PC-9 (cell line): ENCODE results near the gene NOSIP. TPM values are rescaled to one million over a fixed set of nuclear protein-coding genes. Genes with fewer than 3 reads are reported as not detected.

ENCODE experiments used
- Bru-seq: library from RNA; stranded (reverse); fragments of 400-500 nt; gene quantifications from one replicate; lab custom pipeline; 2021; lab: Mats Ljungman, UMichigan
- BruChase-seq, 2 experiments: library from RNA; stranded (reverse); fragments of 400-500 nt; gene quantifications; one replicate each; lab custom pipeline; 2021; lab: Mats Ljungman, UMichigan
- BruUV-seq: library from RNA; stranded (reverse); fragments of 400-500 nt; replicated peaks from 2 replicates; lab custom pipeline; 2021; lab: Mats Ljungman, UMichigan
- CTCF ChIA-PET: fragments of 300-600 bp; sonication (Branson Sonifier 250); formaldehyde crosslinking; loops from one replicate; lab custom pipeline; 2022; ENCODE audit warnings: antibody characterized with exemption; lab: Charles Lee
- POLR2A ChIA-PET: fragments of 300-600 bp; sonication (Branson Sonifier 250); formaldehyde crosslinking; loops from one replicate; lab custom pipeline; 2022; ENCODE audit warnings: antibody characterized with exemption; ENCODE audit not compliant: unreplicated experiment; lab: Charles Lee
- DNase-seq, 2 experiments: peaks; one replicate each; pipeline versions ENCODE4 v3.0.0 to v3.0.0-alpha.2; 2015 to 2022; ENCODE audit warnings: mixed read lengths in 1 of 2
- H2AFZ ChIP-seq: fragments of 200-600 bp; sonication (generic); 2 replicates; pipeline ENCODE4 v1.8.1; 2017; ENCODE audit warnings: antibody characterized with exemption
- H3F3A ChIP-seq: fragments of 200-600 bp; sonication (generic); 2 replicates; pipeline ENCODE4 v1.8.1; 2017; ENCODE audit warnings: antibody characterized with exemption, mild to moderate bottlenecking, low read depth; ENCODE audit not compliant: insufficient read depth
- H3K27ac ChIP-seq: fragments of 200-600 bp; sonication (generic); 2 replicates; pipeline ENCODE4 v1.6.1; 2016; ENCODE audit warnings: mixed run types
- H3K27me3 ChIP-seq: fragments of 200-600 bp; sonication (generic); 2 replicates; pipeline ENCODE4 v1.6.1; 2016; ENCODE audit warnings: low read depth, mixed run types; ENCODE audit not compliant: insufficient read depth
- H3K36me3 ChIP-seq: fragments of 200-600 bp; sonication (generic); 2 replicates; pipeline ENCODE4 v1.6.1; 2016; ENCODE audit warnings: low read depth, mixed run types
- H3K4me1 ChIP-seq: fragments of 200-600 bp; sonication (generic); replicated peaks from 2 replicates; pipeline ENCODE4 v1.6.1; 2016; ENCODE audit warnings: mixed run types; ENCODE audit not compliant: insufficient read depth
- H3K4me2 ChIP-seq: fragments of 200-600 bp; sonication (generic); 2 replicates; pipeline ENCODE4 v1.6.1; 2017; ENCODE audit warnings: mixed run types
- H3K4me3 ChIP-seq: fragments of 200-600 bp; sonication (generic); 2 replicates; pipeline ENCODE4 v1.6.1; 2016; ENCODE audit warnings: mixed run types
- H3K79me2 ChIP-seq: fragments of 200-600 bp; sonication (generic); 2 replicates; pipeline ENCODE4 v1.6.1; 2017; ENCODE audit warnings: low read depth, mixed run types
- H3K9me2 ChIP-seq: fragments of 200-600 bp; sonication (generic); 2 replicates; pipeline ENCODE4 v1.8.1; 2017; ENCODE audit warnings: mild to moderate bottlenecking; ENCODE audit not compliant: insufficient read depth
- H3K9me3 ChIP-seq: fragments of 200-600 bp; sonication (generic); 2 replicates; pipeline ENCODE4 v1.8.1; 2016; ENCODE audit warnings: low read depth; ENCODE audit not compliant: insufficient read depth
- H4K20me1 ChIP-seq: fragments of 200-600 bp; sonication (generic); 2 replicates; pipeline ENCODE4 v1.8.1; 2017; ENCODE audit not compliant: insufficient read depth
- EZH2 ChIP-seq: fragments of 200-600 bp; sonication (generic); IDR thresholded peaks from 2 replicates; pipeline ENCODE4 v1.8.0; 2017; ENCODE audit warnings: antibody characterized with exemption, low read depth
- intact Hi-C: fragments of 100-400 bp; cut with micrococcal nuclease; formaldehyde crosslinking; loops from one replicate; pipeline ENCODE4 v1.10.0; 2022; ENCODE audit not compliant: unreplicated experiment
- long read RNA-seq: library from polyadenylated mRNA; stranded (forward); transcript quantifications from one replicate; pipeline ENCODE4 v2.0.0, GENCODE V29; 2022
- total RNA-seq: library from RNA; stranded (reverse); gene quantifications from 2 replicates; pipeline ENCODE4 v1.2.3, GENCODE V29; 2021
- TF ChIP-seq, protein P1 (sequence below): fragments of 200-600 bp; sonication (generic); conservative IDR thresholded peaks from 2 replicates; pipeline ENCODE4 v1.6.1; 2017; ENCODE audit warnings: mixed run types, antibody characterized with exemption, mild to moderate bottlenecking, moderate library complexity

NOSIP gene
- total RNA-seq (63.6 and 71.3 TPM in 2 replicates), Bru-seq, nascent RNA (percentile 62 among the genes with signal in this experiment), BruChase-seq, experiment 1, labeled RNA remaining after a 2-hour chase (percentile 54 among the genes with signal in this experiment), BruChase-seq, experiment 2, labeled RNA remaining after a 6-hour chase (percentile 61 among the genes with signal in this experiment)
- long read RNA-seq, transcript NOSIP-204 (9 exons, 1,005 nt), result major isoform, 76 of 109 reads
- long read RNA-seq, transcript NOSIP-201 (9 exons, 1,000 nt), result minor isoform, 5 of 109 reads
- long read RNA-seq, partial matches to known transcripts, result 10 of 109 reads
- long read RNA-seq, other reads (novel, unspliced or antisense), result 18 of 109 reads

- no TSS peak for BruUV-seq
- H3K9me2 ChIP-seq, result no peaks in the 10 kb centered on the region
- H3F3A ChIP-seq, result peaks cover 11% of the 10 kb centered on the region; the same call in 1 of the 2 replicates
- no peaks in the 10 kb centered on the region for H3K27me3 ChIP-seq
- intact Hi-C loops, result loop anchor here (1.0 to 2.0 kb wide), 2 partner anchors 10 to 60 kb away; partner anchors contain the start of gene RRAS
- H3K4me1 ChIP-seq, result peaks cover 8% of the 10 kb centered on the region
- H4K20me1 ChIP-seq, result no peaks in the 10 kb centered on the region
- ChIA-PET CTCF (interaction anchor here (0.5 to 1.1 kb wide), 5 partner anchors 10 to 93 kb away, joined by 3 to 6 read pairs (median 4); partner anchors contain the start of genes RCN3 and RRAS), POLR2A (interaction anchor here (0.6 to 1.5 kb wide), 8 partner anchors 12 to 602 kb away, joined by 3 to 22 read pairs (median 4); partner anchors contain the start of genes RPS11, RRAS and SCAF1)
- H3K9me3 ChIP-seq, result no peaks in the 10 kb centered on the region
- peaks cover 42% of the 10 kb centered on the region for H3K79me2 ChIP-seq
- DNase-seq, result peak; percentile 92 to 94
- TF ChIP-seq, protein P1, sequence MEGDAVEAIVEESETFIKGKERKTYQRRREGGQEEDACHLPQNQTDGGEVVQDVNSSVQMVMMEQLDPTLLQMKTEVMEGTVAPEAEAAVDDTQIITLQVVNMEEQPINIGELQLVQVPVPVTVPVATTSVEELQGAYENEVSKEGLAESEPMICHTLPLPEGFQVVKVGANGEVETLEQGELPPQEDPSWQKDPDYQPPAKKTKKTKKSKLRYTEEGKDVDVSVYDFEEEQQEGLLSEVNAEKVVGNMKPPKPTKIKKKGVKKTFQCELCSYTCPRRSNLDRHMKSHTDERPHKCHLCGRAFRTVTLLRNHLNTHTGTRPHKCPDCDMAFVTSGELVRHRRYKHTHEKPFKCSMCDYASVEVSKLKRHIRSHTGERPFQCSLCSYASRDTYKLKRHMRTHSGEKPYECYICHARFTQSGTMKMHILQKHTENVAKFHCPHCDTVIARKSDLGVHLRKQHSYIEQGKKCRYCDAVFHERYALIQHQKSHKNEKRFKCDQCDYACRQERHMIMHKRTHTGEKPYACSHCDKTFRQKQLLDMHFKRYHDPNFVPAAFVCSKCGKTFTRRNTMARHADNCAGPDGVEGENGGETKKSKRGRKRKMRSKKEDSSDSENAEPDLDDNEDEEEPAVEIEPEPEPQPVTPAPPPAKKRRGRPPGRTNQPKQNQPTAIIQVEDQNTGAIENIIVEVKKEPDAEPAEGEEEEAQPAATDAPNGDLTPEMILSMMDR, result no peak
- TF ChIP-seq EZH2, result no peak
- H3K4me2 ChIP-seq, result peak within 1 kb of the TSS; percentile 96
- H3K4me3 ChIP-seq, result peak within 1 kb of the TSS; percentile 83
- no peaks in the 10 kb centered on the region for H3K36me3 ChIP-seq
- H3K27ac ChIP-seq, result peak within 1 kb of the TSS; percentile 52
- H2AFZ ChIP-seq, result peak within 1 kb of the TSS; percentile 95
Measured at GRCh38 chr19:49580264-49581006, at the start of gene NOSIP. Gene NOSIP (minus strand): TSS chr19:49580556. CDS start chr19:49560691, 19,865 bp downstream.

DNA sequence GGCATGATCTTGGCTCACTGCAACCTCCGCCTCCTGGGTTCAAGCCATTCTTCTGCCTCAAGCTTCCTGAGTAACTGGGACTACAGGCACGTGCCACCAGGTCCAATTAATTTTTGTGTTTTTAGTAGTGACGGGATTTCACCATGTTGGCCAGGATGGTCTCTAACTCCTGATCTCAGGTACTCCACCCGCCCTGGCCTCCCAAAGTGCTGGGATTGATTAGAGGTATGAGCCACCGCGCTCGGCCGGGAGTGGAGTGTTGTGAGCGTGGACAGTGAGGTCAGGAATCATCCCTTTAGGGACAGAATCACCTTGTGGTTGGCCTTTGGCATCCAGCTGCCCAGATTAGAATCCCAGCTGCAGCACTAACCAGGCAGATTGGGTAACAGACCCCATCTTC lies 49.3 kb upstream of the NOSIP start:
- H3K9me2 ChIP-seq, result no peaks in the 10 kb centered on the region
- peaks cover 4% of the 10 kb centered on the region for H4K20me1 ChIP-seq
- H3K36me3 ChIP-seq, result peaks cover 4% of the 10 kb centered on the region; the same call in 1 of the 2 replicates
- no peak overlapping the region for H3K27ac ChIP-seq
- intact Hi-C loops, result no loop called here
- POLR2A ChIA-PET, result no interaction called here
- H3K4me1 ChIP-seq, result no peaks in the 10 kb centered on the region
- H3K9me3 ChIP-seq, result no peaks in the 10 kb centered on the region
- no peak overlapping the region for H3K4me2 ChIP-seq
- H3F3A ChIP-seq, result peaks cover 43% of the 10 kb centered on the region
- H2AFZ ChIP-seq, result no peak overlapping the region
- H3K4me3 ChIP-seq, result no peak overlapping the region
- DNase-seq, result no peak
- CTCF ChIA-PET, result interaction anchor here (0.5 kb wide), 1 partner anchor 788 kb away, joined by 3 read pairs; no protein-coding TSS in a partner anchor
- no peaks in the 10 kb centered on the region for H3K27me3 ChIP-seq
- no peaks in the 10 kb centered on the region for H3K79me2 ChIP-seq
- TF ChIP-seq, protein P1, result no peak
- no peak for TF ChIP-seq EZH2
- BruUV-seq, result no TSS peak

DNA sequence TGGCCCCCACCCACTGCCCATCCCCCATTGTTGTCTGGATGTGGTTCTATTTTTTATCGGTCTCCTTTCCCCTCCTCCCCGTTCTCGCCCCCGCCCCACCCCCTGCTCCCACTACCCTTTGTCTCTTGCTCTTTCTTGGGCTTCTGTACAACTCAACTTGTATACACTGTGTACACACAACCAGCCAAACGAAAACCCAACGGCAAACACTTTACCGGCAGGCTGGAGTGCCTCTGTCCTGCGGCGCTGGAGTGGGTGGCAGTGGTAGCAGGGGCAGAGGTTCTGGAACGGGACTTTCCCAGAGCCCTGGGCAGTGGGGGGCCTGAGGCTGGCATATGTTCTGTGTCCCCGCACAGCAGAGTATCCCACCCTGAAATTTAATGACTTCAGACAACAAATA lies 45.9 kb upstream of the NOSIP start:
- no peaks in the 10 kb centered on the region for H3K9me3 ChIP-seq
- H3F3A ChIP-seq, result peaks cover 43% of the 10 kb centered on the region
- H3K9me2 ChIP-seq, result no peaks in the 10 kb centered on the region
- intact Hi-C loops, result no loop called here
- no TSS peak for BruUV-seq
- H3K4me3 ChIP-seq, result no peak overlapping the region
- H3K27me3 ChIP-seq, result no peaks in the 10 kb centered on the region
- no peak overlapping the region for H3K27ac ChIP-seq
- DNase-seq, result no peak
- no peaks in the 10 kb centered on the region for H3K4me1 ChIP-seq
- TF ChIP-seq EZH2, result no peak
- TF ChIP-seq, protein P1, result no peak
- no peaks in the 10 kb centered on the region for H3K79me2 ChIP-seq
- no peak overlapping the region for H2AFZ ChIP-seq
- peaks cover 10% of the 10 kb centered on the region; the same call in 1 of the 2 replicates for H3K36me3 ChIP-seq
- peaks cover 4% of the 10 kb centered on the region for H4K20me1 ChIP-seq
- CTCF ChIA-PET, result no interaction called here
- H3K4me2 ChIP-seq, result no peak overlapping the region
- POLR2A ChIA-PET, result interaction anchor here (0.7 kb wide), 1 partner anchor 50 kb away, joined by 3 read pairs; no protein-coding TSS in a partner anchor
